Keratinocyte (primary cell): ENCODE data around the gene HDGFL2. TPM values are rescaled to one million over a fixed set of nuclear protein-coding genes. Genes with fewer than 3 reads are reported as not detected.
A peak's percentile ranks its signal among the peaks of the same experiment; 100 is the strongest.

Experiments
- DNase-seq: peaks from one replicate; pipeline ENCODE4 v3.0.0-alpha.2; 2011; ENCODE audit warnings: low read depth, missing footprints, low spot score
- FAIRE-seq: peaks from 2 replicates; lab custom pipeline; 2011; peaks lifted over from hg19 to GRCh38; lab: Jason Lieb, UNC
- H2AFZ ChIP-seq: 2 replicates; pipeline ENCODE4 v1.6.0; 2012; ENCODE audit warnings: low read length, control low read depth, inconsistent platforms; ENCODE audit not compliant: control insufficient read depth
- H3K27ac ChIP-seq: 2 replicates; pipeline ENCODE4 v1.5.1; 2011; ENCODE audit warnings: low read length; ENCODE audit not compliant: control insufficient read depth, insufficient read depth
- H3K27me3 ChIP-seq: 3 replicates; pipeline ENCODE4 v1.6.0; 2011; ENCODE audit warnings: low read length; ENCODE audit not compliant: control insufficient read depth, insufficient read depth; ENCODE audit errors: extremely low read depth
- H3K36me3 ChIP-seq, 2 experiments: 2 replicates in 1 of 2; 3 replicates in 1 of 2; pipeline ENCODE4 v1.5.1; 2011; ENCODE audit warnings: low read length in 2 of 2, mild to moderate bottlenecking in 1 of 2; ENCODE audit not compliant: control insufficient read depth in 2 of 2, insufficient read depth in 2 of 2; ENCODE audit errors: extremely low read depth in 1 of 2
- H3K4me1 ChIP-seq: 3 replicates; pipeline ENCODE4 v1.5.1; 2011; ENCODE audit warnings: low read length; ENCODE audit not compliant: control insufficient read depth, insufficient read depth; ENCODE audit errors: extremely low read depth
- H3K4me2 ChIP-seq: 3 replicates; pipeline ENCODE4 v1.6.0; 2011; ENCODE audit warnings: low read depth, low read length; ENCODE audit not compliant: control insufficient read depth, insufficient read depth; ENCODE audit errors: extremely low read depth
- H3K4me3 ChIP-seq, 3 experiments: fragments of 200-600 bp in 1 of 3; sonication (generic) in 1 of 3; 2 replicates in 2 of 3; 3 replicates in 1 of 3; pipeline ENCODE4 v1.5.1; 2011 to 2016; ENCODE audit warnings: low read length in 3 of 3, mild to moderate bottlenecking in 3 of 3, control low read depth in 2 of 3, inconsistent platforms in 1 of 3, low read depth in 1 of 3, mixed read lengths in 1 of 3, mixed run types in 1 of 3, moderate library complexity in 1 of 3; ENCODE audit not compliant: control insufficient read depth in 2 of 3, insufficient read depth in 2 of 3; ENCODE audit errors: extremely low read depth in 1 of 3
- H3K79me2 ChIP-seq: 2 replicates; pipeline ENCODE4 v1.6.0; 2012; ENCODE audit warnings: low read length; ENCODE audit not compliant: control insufficient read depth, insufficient read depth
- H3K9ac ChIP-seq: 3 replicates; pipeline ENCODE4 v1.6.0; 2011; ENCODE audit warnings: low read length; ENCODE audit not compliant: control insufficient read depth, insufficient read depth; ENCODE audit errors: extremely low read depth
- H3K9me1 ChIP-seq: 3 replicates; pipeline ENCODE4 v1.6.0; 2011; ENCODE audit warnings: low read length; ENCODE audit not compliant: control insufficient read depth, insufficient read depth; ENCODE audit errors: extremely low read depth
- H3K9me3 ChIP-seq: 2 replicates; pipeline ENCODE4 v1.5.1; 2012; ENCODE audit warnings: low read depth, low read length; ENCODE audit not compliant: control insufficient read depth
- H4K20me1 ChIP-seq: 3 replicates; pipeline ENCODE4 v1.6.0; 2011; ENCODE audit warnings: low read length; ENCODE audit not compliant: control insufficient read depth, insufficient read depth; ENCODE audit errors: extremely low read depth
- EZH2 ChIP-seq: IDR thresholded peaks from one replicate; pipeline ENCODE4 v1.6.1; 2012; ENCODE audit warnings: inconsistent platforms, mild to moderate bottlenecking, low read length, moderate library complexity
- dilution Hi-C: fragments of 300-500 bp; cut with MboI; formaldehyde crosslinking; loops from one replicate; pipeline ENCODE4 v1.7.0; 2020; ENCODE audit warnings: low sequenced_read_pairs; ENCODE audit not compliant: extremely low pct_ligation_motif_present
- polyA minus RNA-seq, 3 experiments: library from RNA; depleted of rRNA, polyadenylated mRNA; stranded (reverse); fragments of >200 nt; gene quantifications; 1 replicate in 1 of 3; 2 replicates in 1 of 3; 3 replicates in 1 of 3; pipeline ENCODE4 v1.2.3, GENCODE V29; 2011
- polyA plus RNA-seq, 5 experiments: library from polyadenylated mRNA; depleted of rRNA in 3 of 5; stranded (reverse) in 3 of 5; stranded (forward) in 1 of 5; unstranded in 1 of 5; fragments of >200 nt; gene quantifications; 1 replicate in 1 of 5; 2 replicates in 3 of 5; 3 replicates in 1 of 5; pipeline versions ENCODE4 v1.2.1 to v1.2.3, GENCODE V29; 2011 to 2012; ENCODE audit warnings: missing spikeins in 2 of 5, low read depth in 1 of 5, low replicate concordance in 1 of 5
- TF ChIP-seq, protein P1 (sequence below), 3 experiments: IDR thresholded peaks in 1 of 3; conservative IDR thresholded peaks in 1 of 3; optimal IDR thresholded peaks in 1 of 3; 2 replicates in 2 of 3; 3 replicates in 1 of 3; pipeline versions ENCODE3 to v1.5.1; 2011; ENCODE audit warnings: low read length in 3 of 3, mild to moderate bottlenecking in 3 of 3, moderate library complexity in 2 of 3, control low read depth in 1 of 3, inconsistent platforms in 1 of 3; ENCODE audit not compliant: insufficient read depth in 2 of 3; ENCODE audit errors: extremely low read depth in 1 of 3

The HDGFL2 gene
- polyA plus RNA-seq, result 19.5 to 22.0 TPM (median 21.6 TPM) in 3 replicates
- polyA plus RNA-seq (2011; ENCODE audit: low read depth), result 19.5 TPM
- 10.0 and 22.2 TPM in 2 replicates for polyA plus RNA-seq (2011; cell fraction: cytosol; rRNA removed)
- 21.4 and 30.6 TPM in 2 replicates for polyA plus RNA-seq (2011; cell fraction: nucleus; rRNA removed)
- 6.9 and 42.1 TPM in 2 replicates for polyA plus RNA-seq (2012; ENCODE audit: low replicate concordance)
- polyA minus RNA-seq, result 10.4 to 18.6 TPM (median 10.5 TPM) in 3 replicates
- 24.7 TPM for polyA minus RNA-seq (2011; cell fraction: cytosol; rRNA and poly(A)+ RNA removed)
- 8.8 and 11.4 TPM in 2 replicates for polyA minus RNA-seq (2011; cell fraction: nucleus; rRNA and poly(A)+ RNA removed)

- Histone ChIP-seq H3K36me3 (peaks cover 2 to 15% of the 10 kb centered on the region in 2 experiments), H3K4me2 (peak within 1 kb of the TSS; percentile 94), H3K27me3 (no peaks in the 10 kb centered on the region), H3K79me2 (peaks cover 27% of the 10 kb centered on the region), H2AFZ (peak within 1 kb of the TSS; percentile 76), H3K9me1 (no peaks in the 10 kb centered on the region), H3K27ac (peak within 1 kb of the TSS; percentile 83), H4K20me1 (no peaks in the 10 kb centered on the region), H3K9ac (peak within 1 kb of the TSS; percentile 81), H3K4me1 (peaks cover 7% of the 10 kb centered on the region), H3K9me3 (no peaks in the 10 kb centered on the region), H3K4me3 (peak within 1 kb of the TSS; percentile 81 to 97 (median 88))
- dilution Hi-C loops, result no loop called here
- TF ChIP-seq, protein P1, sequence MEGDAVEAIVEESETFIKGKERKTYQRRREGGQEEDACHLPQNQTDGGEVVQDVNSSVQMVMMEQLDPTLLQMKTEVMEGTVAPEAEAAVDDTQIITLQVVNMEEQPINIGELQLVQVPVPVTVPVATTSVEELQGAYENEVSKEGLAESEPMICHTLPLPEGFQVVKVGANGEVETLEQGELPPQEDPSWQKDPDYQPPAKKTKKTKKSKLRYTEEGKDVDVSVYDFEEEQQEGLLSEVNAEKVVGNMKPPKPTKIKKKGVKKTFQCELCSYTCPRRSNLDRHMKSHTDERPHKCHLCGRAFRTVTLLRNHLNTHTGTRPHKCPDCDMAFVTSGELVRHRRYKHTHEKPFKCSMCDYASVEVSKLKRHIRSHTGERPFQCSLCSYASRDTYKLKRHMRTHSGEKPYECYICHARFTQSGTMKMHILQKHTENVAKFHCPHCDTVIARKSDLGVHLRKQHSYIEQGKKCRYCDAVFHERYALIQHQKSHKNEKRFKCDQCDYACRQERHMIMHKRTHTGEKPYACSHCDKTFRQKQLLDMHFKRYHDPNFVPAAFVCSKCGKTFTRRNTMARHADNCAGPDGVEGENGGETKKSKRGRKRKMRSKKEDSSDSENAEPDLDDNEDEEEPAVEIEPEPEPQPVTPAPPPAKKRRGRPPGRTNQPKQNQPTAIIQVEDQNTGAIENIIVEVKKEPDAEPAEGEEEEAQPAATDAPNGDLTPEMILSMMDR (optimal IDR thresholded peaks at IDR 0.05 in 1 of 3, IDR thresholded peaks at IDR 0.05 in 1 of 3, conservative IDR thresholded peaks at IDR 0.05 in 1 of 3; ENCODE audit: extremely low read depth in 1 of 3, insufficient read depth in 2 of 3, low read length in 3 of 3), result no peak
- no peak for TF ChIP-seq EZH2
- FAIRE-seq (no peak), DNase-seq (no peak)
These were observed at the start of gene HDGFL2 for GRCh38 chr19:4472174-4472974. HDGFL2 (plus strand) TSS chr19:4472297; CDS start chr19:4472351, 54 bp downstream.

DNA sequence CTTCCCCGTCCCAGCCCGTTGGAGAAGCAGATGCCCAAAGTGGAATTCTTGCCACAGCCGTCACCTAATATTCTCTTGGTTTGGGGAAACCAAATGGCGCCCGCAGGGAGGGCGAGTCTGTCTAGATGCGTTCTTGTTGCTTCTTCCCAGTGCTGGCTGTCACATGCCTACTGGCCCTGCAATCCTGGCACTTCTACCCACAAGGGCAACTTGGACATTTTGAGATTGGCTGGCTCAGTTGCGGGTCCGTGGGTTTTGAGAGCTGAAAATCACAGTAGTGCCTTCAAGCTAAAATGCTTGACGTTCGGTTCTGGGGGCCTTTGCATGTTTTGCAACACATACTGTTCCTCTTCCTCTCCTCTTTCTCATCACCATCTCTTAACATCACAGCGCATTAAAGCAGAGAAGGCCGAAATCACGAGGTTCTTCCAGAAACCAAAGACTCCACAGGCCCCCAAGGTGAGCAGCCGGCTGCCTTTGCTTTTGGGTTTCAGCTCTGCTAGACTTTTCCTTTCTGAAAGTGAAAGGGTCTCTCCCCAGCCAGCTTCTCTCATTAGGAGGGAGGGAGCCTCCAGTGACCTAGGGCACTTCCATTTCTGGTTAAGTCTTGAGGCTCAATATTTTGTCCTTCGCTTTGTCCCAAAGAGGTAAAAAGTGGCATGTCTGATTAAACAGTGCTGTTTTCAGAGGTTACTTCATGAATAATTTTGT, 48.5 kb upstream of the HDGFL2 start:
- Histone ChIP-seq H3K9ac (no peak overlapping the region), H3K4me3 (no peak overlapping the region), H3K9me3 (no peaks in the 10 kb centered on the region), H3K9me1 (no peaks in the 10 kb centered on the region), H2AFZ (no peak overlapping the region), H3K79me2 (no peaks in the 10 kb centered on the region), H3K27ac (no peak overlapping the region), H3K27me3 (no peaks in the 10 kb centered on the region), H3K4me1 (peaks cover 9% of the 10 kb centered on the region), H3K4me2 (no peak overlapping the region), H3K36me3 (peaks cover 7 to 22% of the 10 kb centered on the region in 2 experiments), H4K20me1 (no peaks in the 10 kb centered on the region)
- FAIRE-seq (no peak), DNase-seq (no peak)
- dilution Hi-C loops, result no loop called here
- no peak for TF ChIP-seq EZH2
- TF ChIP-seq, protein P1 (optimal IDR thresholded peaks at IDR 0.05 in 1 of 3, IDR thresholded peaks at IDR 0.05 in 1 of 3, conservative IDR thresholded peaks at IDR 0.05 in 1 of 3; ENCODE audit: extremely low read depth in 1 of 3, insufficient read depth in 2 of 3, low read length in 3 of 3), result no peak
